GM23338 (cell line): Measurements from ENCODE around the gene STAC. TPM values are rescaled to one million over a fixed set of nuclear protein-coding genes. Genes with fewer than 3 reads are reported as not detected.

Experiments used
- ATAC-seq: fragments of 200-7000 bp; cut with Tn5 transposase; 3 replicates; pipeline ENCODE4 v1.9.1; 2020
- DNase-seq: peaks from one replicate; pipeline ENCODE4 v3.0.0-alpha.2; 2015; ENCODE audit warnings: low spot score
- H2AFZ ChIP-seq: fragments of 200-600 bp; sonication (generic); 2 replicates; pipeline ENCODE4 v1.8.0; 2016; ENCODE audit warnings: antibody characterized with exemption, mild to moderate bottlenecking, moderate library complexity
- H3F3A ChIP-seq: fragments of 200-600 bp; sonication (generic); replicated peaks from 2 replicates; pipeline ENCODE4 v1.8.0; 2017; ENCODE audit warnings: antibody characterized with exemption, mixed run types, low read depth
- H3K27ac ChIP-seq: fragments of 200-600 bp; sonication (generic); 2 replicates; pipeline ENCODE4 v1.6.1; 2016; ENCODE audit warnings: low read depth
- H3K27me3 ChIP-seq: fragments of 200-600 bp; sonication (generic); 2 replicates; pipeline ENCODE4 v1.8.0; 2016; ENCODE audit warnings: mild to moderate bottlenecking, mixed run types, moderate library complexity; ENCODE audit not compliant: insufficient read depth
- H3K36me3 ChIP-seq: fragments of 200-600 bp; sonication (generic); 2 replicates; pipeline ENCODE4 v1.8.0; 2016; ENCODE audit warnings: mild to moderate bottlenecking; ENCODE audit not compliant: insufficient read depth
- H3K4me1 ChIP-seq: fragments of 200-600 bp; sonication (generic); 2 replicates; pipeline ENCODE4 v1.8.0; 2016; ENCODE audit warnings: mild to moderate bottlenecking, moderate library complexity; ENCODE audit not compliant: insufficient read depth
- H3K4me2 ChIP-seq: fragments of 200-600 bp; sonication (generic); 2 replicates; pipeline ENCODE4 v1.7.1; 2017; ENCODE audit warnings: mixed run types
- H3K4me3 ChIP-seq: fragments of 200-600 bp; sonication (generic); 2 replicates; pipeline ENCODE4 v1.6.1; 2016; ENCODE audit warnings: mixed run types
- H3K79me2 ChIP-seq: fragments of 200-600 bp; sonication (generic); replicated peaks from 2 replicates; pipeline ENCODE4 v1.8.0; 2017; ENCODE audit warnings: mild to moderate bottlenecking; ENCODE audit not compliant: insufficient read depth
- H3K9me2 ChIP-seq: fragments of 200-600 bp; sonication (generic); 2 replicates; pipeline ENCODE4 v1.8.0; 2017; ENCODE audit not compliant: insufficient read depth
- H4K20me1 ChIP-seq: fragments of 200-600 bp; sonication (generic); replicated peaks from 2 replicates; pipeline ENCODE4 v1.8.0; 2017; ENCODE audit warnings: mild to moderate bottlenecking; ENCODE audit not compliant: insufficient read depth
- H3K27ac Mint-ChIP-seq: 2 replicates; pipeline ENCODE4 v1.8.0; 2020; ENCODE audit warnings: inconsistent platforms, mild to moderate bottlenecking, moderate library complexity, mixed read lengths
- H3K27me3 Mint-ChIP-seq: 3 replicates; pipeline ENCODE4 v1.8.0; 2022; ENCODE audit warnings: low read depth, mild to moderate bottlenecking, moderate library complexity, mixed read lengths, inconsistent platforms; ENCODE audit not compliant: insufficient read depth, poor library complexity
- H3K36me3 Mint-ChIP-seq: 3 replicates; pipeline ENCODE4 v1.8.0; 2021; ENCODE audit warnings: low read depth, mild to moderate bottlenecking, inconsistent platforms, moderate library complexity, mixed read lengths
- H3K4me1 Mint-ChIP-seq: 3 replicates; pipeline ENCODE4 v1.8.0; 2020; ENCODE audit warnings: mild to moderate bottlenecking, inconsistent platforms, mixed read lengths
- H3K4me3 Mint-ChIP-seq: 3 replicates; pipeline ENCODE4 v1.8.0; 2021; ENCODE audit warnings: moderate library complexity, mild to moderate bottlenecking, inconsistent platforms, mixed read lengths
- H3K9me3 Mint-ChIP-seq: 3 replicates; pipeline ENCODE4 v1.8.0; 2020; ENCODE audit warnings: moderate library complexity, mild to moderate bottlenecking, inconsistent platforms, mixed read lengths
- CREB1 ChIP-seq: fragments of 250-450 bp; sonication (Bioruptor Pico); IDR thresholded peaks from 2 replicates; pipeline ENCODE4 v1.5.0; 2020; ENCODE audit warnings: low read depth, mild to moderate bottlenecking, moderate library complexity
- EZH2phosphoT487 ChIP-seq: fragments of 200-600 bp; sonication (generic); IDR thresholded peaks from one replicate; pipeline ENCODE4 v1.8.1; 2018; ENCODE audit warnings: antibody characterized with exemption; ENCODE audit not compliant: unreplicated experiment
- JUNB ChIP-seq: IDR thresholded peaks from one replicate; pipeline ENCODE4 v1.6.1; 2016; ENCODE audit warnings: antibody characterized with exemption; ENCODE audit not compliant: unreplicated experiment
- NANOG ChIP-seq: IDR thresholded peaks from 2 replicates; pipeline ENCODE4 v1.6.1; 2016; ENCODE audit warnings: antibody characterized with exemption, borderline replicate concordance
- POLR2AphosphoS5 ChIP-seq: IDR thresholded peaks from 2 replicates; pipeline ENCODE4 v1.6.1; 2016; ENCODE audit warnings: antibody characterized with exemption, low read depth
- REST ChIP-seq: IDR thresholded peaks from one replicate; pipeline ENCODE4 v1.6.1; 2018; ENCODE audit warnings: antibody characterized with exemption; ENCODE audit not compliant: unreplicated experiment
- STAT1 ChIP-seq: IDR thresholded peaks from one replicate; pipeline ENCODE4 v1.6.1; 2016; ENCODE audit warnings: antibody characterized with exemption; ENCODE audit not compliant: unreplicated experiment
- ZNF331 ChIP-seq: fragments of 250-450 bp; sonication (Bioruptor Pico); IDR thresholded peaks from 2 replicates; pipeline ENCODE4 v1.5.0; 2020; ENCODE audit warnings: low read depth, mild to moderate bottlenecking, moderate library complexity
- ZNF462 ChIP-seq: fragments of 250-450 bp; sonication (Bioruptor Pico); IDR thresholded peaks from 2 replicates; pipeline ENCODE4 v1.5.0; 2020; ENCODE audit warnings: mild to moderate bottlenecking, moderate library complexity
- polyA plus RNA-seq: library from polyadenylated mRNA; unstranded; fragments of >200 nt; fragmentation: Nextera tagmentation; extraction: Ambion mirVana; gene quantifications from 2 replicates; pipeline ENCODE4 v1.2.1, GENCODE V29; 2016
- total RNA-seq: library from RNA; depleted of rRNA; stranded (reverse); fragments of >200 nt; shearing (Covaris generic); gene quantifications from 2 replicates; pipeline ENCODE4 v1.2.3, GENCODE V29; 2014

STAC gene
- total and polyA plus RNA-seq, 2 experiments from 2014 or later, result 5.6 to 22.9 TPM

GRCh38 chr3:36372534-36372935, 7.8 kb upstream of the STAC start:
- Histone ChIP-seq H3K4me3 (no peak overlapping the region), H3K4me1 (no peaks in the 10 kb centered on the region), H3K27me3 (no peaks in the 10 kb centered on the region), H3K79me2 (no peaks in the 10 kb centered on the region), H3K36me3 (no peaks in the 10 kb centered on the region; the same call in 1 of the 2 replicates), H3K9me2 (no peaks in the 10 kb centered on the region), H3F3A (no peaks in the 10 kb centered on the region), H3K4me2 (no peak overlapping the region), H3K27ac (no peak overlapping the region), H2AFZ (no peak overlapping the region), H4K20me1 (no peaks in the 10 kb centered on the region)
- Mint-ChIP-seq H3K36me3 (no peaks in the 10 kb centered on the region), H3K27me3 (peaks cover 2% of the 10 kb centered on the region), H3K4me1 (no peaks in the 10 kb centered on the region), H3K9me3 (no peaks in the 10 kb centered on the region), H3K4me3 (no peak overlapping the region), H3K27ac (no peak overlapping the region)
- no peak for ATAC-seq
- TF ChIP-seq STAT1 (no peak), CREB1 (CRISPR knock-in tag) (no peak), POLR2AphosphoS5 (no peak), ZNF331 (CRISPR knock-in tag) (no peak), REST (no peak), ZNF462 (no peak), NANOG (no peak), JUNB (no peak), EZH2phosphoT487 (no peak)
- no peak for DNase-seq
